ENCODE measurements around the gene TMEM132A.

Gene TMEM132A

GRCh38 chr11:60946601-60947264 is 22.5 kb downstream of the TMEM132A start:
- H3K4me1 Mint-ChIP-seq (ENCODE audit: low read depth) = peaks cover 13% of the 10 kb centered on the region
- no peak overlapping the region for H3K27ac Mint-ChIP-seq
- H3K27me3 Mint-ChIP-seq = peaks cover 5% of the 10 kb centered on the region

GRCh38 chr11:60947700-60948099 is 23.4 kb downstream of the TMEM132A start:
- Mint-ChIP-seq H3K9me3 (no peaks in the 10 kb centered on the region), H3K27me3 (peaks cover 15% of the 10 kb centered on the region), H3K4me3 (no peak overlapping the region), H3K36me3 (ENCODE audit: low read depth) (no peaks in the 10 kb centered on the region), H3K4me1 (ENCODE audit: low read depth) (peaks cover 22% of the 10 kb centered on the region), H3K27ac (no peak overlapping the region)
- no peak for DNase-seq

More at GRCh38 chr11:60946601-60947264, 22.5 kb downstream of the TMEM132A start:
- H3K9me3 Mint-ChIP-seq = no peaks in the 10 kb centered on the region
- no peaks in the 10 kb centered on the region for H3K36me3 Mint-ChIP-seq (ENCODE audit: low read depth)
- no peak for DNase-seq
- H3K4me3 Mint-ChIP-seq = no peak overlapping the region

- Mint-ChIP-seq H3K36me3 (ENCODE audit: low read depth) (no peaks in the 10 kb centered on the region), H3K27ac (no peak overlapping the region)
These were observed 24.0 kb downstream of the TMEM132A start for GRCh38 chr11:60948250-60948649.

GRCh38 chr11:60950024-60950423 is 25.8 kb downstream of the TMEM132A start:
- H3K36me3 Mint-ChIP-seq (ENCODE audit: low read depth) = no peaks in the 10 kb centered on the region
- peaks cover 27% of the 10 kb centered on the region for H3K4me1 Mint-ChIP-seq (ENCODE audit: low read depth)
- peak overlapping the region; percentile 72 for H3K27ac Mint-ChIP-seq
- H3K27me3 Mint-ChIP-seq = peaks cover 18% of the 10 kb centered on the region
- H3K4me3 Mint-ChIP-seq = peak overlapping the region; percentile 41
- no peak for DNase-seq
- no peaks in the 10 kb centered on the region for H3K9me3 Mint-ChIP-seq

More at GRCh38 chr11:60948250-60948649, 24.0 kb downstream of the TMEM132A start:
- Mint-ChIP-seq H3K27me3 (peaks cover 18% of the 10 kb centered on the region), H3K4me3 (no peak overlapping the region), H3K4me1 (ENCODE audit: low read depth) (peaks cover 27% of the 10 kb centered on the region), H3K9me3 (no peaks in the 10 kb centered on the region)
- no peak for DNase-seq

GRCh38 chr11:60950933-60951605 is 26.8 kb downstream of the TMEM132A start:
- peaks cover 18% of the 10 kb centered on the region for H3K27me3 Mint-ChIP-seq
- H3K27ac Mint-ChIP-seq = no peak overlapping the region
- no peaks in the 10 kb centered on the region for H3K9me3 Mint-ChIP-seq
- H3K36me3 Mint-ChIP-seq (ENCODE audit: low read depth) = no peaks in the 10 kb centered on the region
- peaks cover 27% of the 10 kb centered on the region for H3K4me1 Mint-ChIP-seq (ENCODE audit: low read depth)
- peak; percentile 65 for DNase-seq
- H3K4me3 Mint-ChIP-seq = no peak overlapping the region

- Mint-ChIP-seq H3K36me3 (ENCODE audit: low read depth) (no peaks in the 10 kb centered on the region), H3K4me3 (peak overlapping the region; percentile 71), H3K27me3 (peaks cover 18% of the 10 kb centered on the region), H3K27ac (peak overlapping the region; percentile 84), H3K9me3 (no peaks in the 10 kb centered on the region), H3K4me1 (ENCODE audit: low read depth) (peaks cover 27% of the 10 kb centered on the region)
- DNase-seq = no peak
These were observed 27.3 kb downstream of the TMEM132A start for GRCh38 chr11:60951606-60951903.

- no peaks in the 10 kb centered on the region for H3K36me3 Mint-ChIP-seq (ENCODE audit: low read depth)
- H3K4me1 Mint-ChIP-seq (ENCODE audit: low read depth) = peaks cover 27% of the 10 kb centered on the region
- peak; percentile 52 for DNase-seq
- H3K27ac Mint-ChIP-seq = peak within 1 kb of the TSS; percentile 84
- H3K27me3 Mint-ChIP-seq = peaks cover 18% of the 10 kb centered on the region
- no peaks in the 10 kb centered on the region for H3K9me3 Mint-ChIP-seq
- H3K4me3 Mint-ChIP-seq = peak within 1 kb of the TSS; percentile 71
These were observed 27.9 kb downstream of the TMEM132A start, which contains the start of gene SLC15A3 for GRCh38 chr11:60951904-60952741. Gene SLC15A3, minus strand, starts transcription at chr11:60952176. Its CDS starts 625 bp downstream, at chr11:60951551.

- H3K9me3 Mint-ChIP-seq = no peaks in the 10 kb centered on the region
- H3K27me3 Mint-ChIP-seq = peaks cover 18% of the 10 kb centered on the region
- H3K4me1 Mint-ChIP-seq (ENCODE audit: low read depth) = peaks cover 27% of the 10 kb centered on the region
- no peak for DNase-seq
- no peaks in the 10 kb centered on the region for H3K36me3 Mint-ChIP-seq (ENCODE audit: low read depth)
- peak overlapping the region; percentile 71 for H3K4me3 Mint-ChIP-seq
- no peak overlapping the region for H3K27ac Mint-ChIP-seq
These were observed 28.5 kb downstream of the TMEM132A start for GRCh38 chr11:60952742-60953170.

GRCh38 chr11:60953781-60954180 is 29.5 kb downstream of the TMEM132A start:
- Mint-ChIP-seq H3K27ac (no peak overlapping the region), H3K4me1 (ENCODE audit: low read depth) (peaks cover 23% of the 10 kb centered on the region), H3K4me3 (no peak overlapping the region), H3K36me3 (ENCODE audit: low read depth) (no peaks in the 10 kb centered on the region), H3K27me3 (peaks cover 18% of the 10 kb centered on the region), H3K9me3 (no peaks in the 10 kb centered on the region)
- no peak for DNase-seq

- no peaks in the 10 kb centered on the region for H3K36me3 Mint-ChIP-seq (ENCODE audit: low read depth)
- DNase-seq = no peak
- no peaks in the 10 kb centered on the region for H3K9me3 Mint-ChIP-seq
- no peak overlapping the region for H3K4me3 Mint-ChIP-seq
- no peak overlapping the region for H3K27ac Mint-ChIP-seq
- peaks cover 23% of the 10 kb centered on the region for H3K4me1 Mint-ChIP-seq (ENCODE audit: low read depth)
- peaks cover 18% of the 10 kb centered on the region for H3K27me3 Mint-ChIP-seq
These were observed 30.2 kb downstream of the TMEM132A start for GRCh38 chr11:60954421-60954820.

- no peak for DNase-seq
- Mint-ChIP-seq H3K27ac (no peak overlapping the region), H3K27me3 (peaks cover 21% of the 10 kb centered on the region), H3K9me3 (no peaks in the 10 kb centered on the region), H3K4me1 (ENCODE audit: low read depth) (peaks cover 17% of the 10 kb centered on the region), H3K4me3 (no peak overlapping the region), H3K36me3 (ENCODE audit: low read depth) (no peaks in the 10 kb centered on the region)
These were observed 31.3 kb downstream of the TMEM132A start for GRCh38 chr11:60955571-60955970.

GRCh38 chr11:60957188-60957587 is 32.9 kb downstream of the TMEM132A start:
- H3K4me1 Mint-ChIP-seq (ENCODE audit: low read depth) = peaks cover 9% of the 10 kb centered on the region
- H3K27ac Mint-ChIP-seq = no peak overlapping the region
- H3K4me3 Mint-ChIP-seq = no peak overlapping the region
- DNase-seq = no peak
- H3K36me3 Mint-ChIP-seq (ENCODE audit: low read depth) = no peaks in the 10 kb centered on the region
- H3K9me3 Mint-ChIP-seq = no peaks in the 10 kb centered on the region
- peaks cover 14% of the 10 kb centered on the region for H3K27me3 Mint-ChIP-seq

- Mint-ChIP-seq H3K9me3 (no peaks in the 10 kb centered on the region), H3K36me3 (ENCODE audit: low read depth) (no peaks in the 10 kb centered on the region), H3K27me3 (peaks cover 6% of the 10 kb centered on the region), H3K4me3 (no peak overlapping the region), H3K27ac (no peak overlapping the region), H3K4me1 (ENCODE audit: low read depth) (no peaks in the 10 kb centered on the region)
- DNase-seq = no peak
These were observed 35.2 kb downstream of the TMEM132A start for GRCh38 chr11:60959431-60959830.

- Mint-ChIP-seq H3K4me1 (ENCODE audit: low read depth) (no peaks in the 10 kb centered on the region), H3K27me3 (peaks cover 6% of the 10 kb centered on the region), H3K36me3 (ENCODE audit: low read depth) (no peaks in the 10 kb centered on the region), H3K9me3 (no peaks in the 10 kb centered on the region), H3K27ac (no peak overlapping the region), H3K4me3 (no peak overlapping the region)
- no peak for DNase-seq
These were observed 36.1 kb downstream of the TMEM132A start for GRCh38 chr11:60960405-60960804.
